Measurements from ENCODE around the gene FUT7. TPM values are rescaled to one million over a fixed set of nuclear protein-coding genes. Genes with fewer than 3 reads are reported as not detected.

Gene FUT7
- total RNA-seq, 2 experiments from 2014 or later: 2.5 to 2.6 TPM

- H3K9me3 Mint-ChIP-seq (ENCODE audit: insufficient read depth): no peaks in the 10 kb centered on the region
- no peak for DNase-seq
- peaks cover 15% of the 10 kb centered on the region for H3K4me1 Mint-ChIP-seq (ENCODE audit: low read depth)
- CTCF ChIA-PET: interaction anchor here (0.6 to 4.8 kb wide), 11 partner anchors 10 to 101 kb away, joined by 3 to 78 read pairs (median 4); partner anchors contain the start of genes FBXW5, MAN1B1 and SAPCD2
- H3K27me3 Mint-ChIP-seq (ENCODE audit: low read depth): peaks cover 26% of the 10 kb centered on the region
- peak overlapping the region; percentile 71 for H3K4me3 Mint-ChIP-seq
- peak; percentile 29 for ATAC-seq
- POLR2A ChIA-PET: interaction anchor here (0.5 to 1.4 kb wide), 3 partner anchors 11 to 148 kb away, joined by 3 to 5 read pairs (median 4); partner anchors contain the start of gene SAPCD2
- no peak overlapping the region for H3K27ac Mint-ChIP-seq
- H3K36me3 Mint-ChIP-seq (ENCODE audit: low read depth): no peaks in the 10 kb centered on the region
Observed at GRCh38 chr9:137045294-137046087, 13.6 kb upstream of the FUT7 start.

- Mint-ChIP-seq H3K4me1 (ENCODE audit: low read depth) (peaks cover 15% of the 10 kb centered on the region), H3K9me3 (ENCODE audit: insufficient read depth) (no peaks in the 10 kb centered on the region), H3K27ac (no peak overlapping the region), H3K4me3 (peak overlapping the region; percentile 71), H3K27me3 (ENCODE audit: low read depth) (peaks cover 18% of the 10 kb centered on the region), H3K36me3 (ENCODE audit: low read depth) (no peaks in the 10 kb centered on the region)
- CTCF ChIA-PET: interaction anchor here (0.8 to 2.2 kb wide), 6 partner anchors 10 to 27 kb away, joined by 3 to 13 read pairs (median 7); no protein-coding TSS in a partner anchor
- DNase-seq (no peak), ATAC-seq (no peak)
- POLR2A ChIA-PET: interaction anchor here (0.8 to 1.4 kb wide), 2 partner anchors 10 to 26 kb away, joined by 3 to 5 read pairs; partner anchors contain the start of gene SAPCD2
Observed at GRCh38 chr9:137044502-137045177, 12.8 kb upstream of the FUT7 start.

GRCh38 chr9:137044037-137044436, 12.1 kb upstream of the FUT7 start:
- ATAC-seq (no peak), DNase-seq (no peak)
- peaks cover 14% of the 10 kb centered on the region for H3K27me3 Mint-ChIP-seq (ENCODE audit: low read depth)
- CTCF ChIA-PET: interaction anchor here (1.5 to 2.2 kb wide), 4 partner anchors 9 to 24 kb away, joined by 4 to 13 read pairs (median 12); no protein-coding TSS in a partner anchor
- no peaks in the 10 kb centered on the region for H3K9me3 Mint-ChIP-seq (ENCODE audit: insufficient read depth)
- H3K4me1 Mint-ChIP-seq (ENCODE audit: low read depth): peaks cover 15% of the 10 kb centered on the region
- no peak overlapping the region for H3K4me3 Mint-ChIP-seq
- H3K27ac Mint-ChIP-seq: no peak overlapping the region
- POLR2A ChIA-PET: interaction anchor here (1.4 kb wide), 1 partner anchor 26 kb away, joined by 5 read pairs; the partner anchor contains the start of gene SAPCD2
- H3K36me3 Mint-ChIP-seq (ENCODE audit: low read depth): no peaks in the 10 kb centered on the region

- H3K36me3 Mint-ChIP-seq (ENCODE audit: low read depth): no peaks in the 10 kb centered on the region
- H3K4me3 Mint-ChIP-seq: no peak overlapping the region
- peaks cover 15% of the 10 kb centered on the region for H3K4me1 Mint-ChIP-seq (ENCODE audit: low read depth)
- no peaks in the 10 kb centered on the region for H3K9me3 Mint-ChIP-seq (ENCODE audit: insufficient read depth)
- no peak for ATAC-seq
- POLR2A ChIA-PET: no interaction called here
- CTCF ChIA-PET: interaction anchor here (0.7 to 2.2 kb wide), 2 partner anchors 13 to 25 kb away, joined by 3 to 10 read pairs; no protein-coding TSS in a partner anchor
- peaks cover 14% of the 10 kb centered on the region for H3K27me3 Mint-ChIP-seq (ENCODE audit: low read depth)
- H3K27ac Mint-ChIP-seq: no peak overlapping the region
- DNase-seq: no peak
Observed at GRCh38 chr9:137042751-137043727, 11.2 kb upstream of the FUT7 start.

GRCh38 chr9:137041124-137041523, 9.2 kb upstream of the FUT7 start:
- Mint-ChIP-seq H3K36me3 (ENCODE audit: low read depth) (no peaks in the 10 kb centered on the region), H3K27ac (no peak overlapping the region), H3K4me3 (no peak overlapping the region), H3K27me3 (ENCODE audit: low read depth) (peaks cover 7% of the 10 kb centered on the region), H3K4me1 (ENCODE audit: low read depth) (peaks cover 15% of the 10 kb centered on the region), H3K9me3 (ENCODE audit: insufficient read depth) (no peaks in the 10 kb centered on the region)
- ChIA-PET POLR2A (no interaction called here), CTCF (no interaction called here)
- no peak for ATAC-seq
- no peak for DNase-seq

GRCh38 chr9:137040568-137040967, 8.7 kb upstream of the FUT7 start:
- no peak for DNase-seq
- H3K27me3 Mint-ChIP-seq (ENCODE audit: low read depth): peaks cover 7% of the 10 kb centered on the region
- no peak overlapping the region for H3K4me3 Mint-ChIP-seq
- no peak overlapping the region for H3K27ac Mint-ChIP-seq
- peaks cover 16% of the 10 kb centered on the region for H3K4me1 Mint-ChIP-seq (ENCODE audit: low read depth)
- no peak for ATAC-seq
- no peaks in the 10 kb centered on the region for H3K36me3 Mint-ChIP-seq (ENCODE audit: low read depth)
- no peaks in the 10 kb centered on the region for H3K9me3 Mint-ChIP-seq (ENCODE audit: insufficient read depth)
- ChIA-PET CTCF (no interaction called here), POLR2A (no interaction called here)

GRCh38 chr9:137039611-137040366, 7.9 kb upstream of the FUT7 start:
- Mint-ChIP-seq H3K27me3 (ENCODE audit: low read depth) (peaks cover 2% of the 10 kb centered on the region), H3K27ac (no peak overlapping the region), H3K9me3 (ENCODE audit: insufficient read depth) (no peaks in the 10 kb centered on the region), H3K36me3 (ENCODE audit: low read depth) (no peaks in the 10 kb centered on the region), H3K4me3 (no peak overlapping the region), H3K4me1 (ENCODE audit: low read depth) (peaks cover 19% of the 10 kb centered on the region)
- ChIA-PET POLR2A (no interaction called here), CTCF (interaction anchor here (0.8 kb wide), 1 partner anchor 31 kb away, joined by 3 read pairs; the partner anchor contains the start of gene SAPCD2)
- no peak for DNase-seq
- no peak for ATAC-seq

GRCh38 chr9:137038916-137039315, 7.0 kb upstream of the FUT7 start:
- CTCF ChIA-PET: interaction anchor here (1.7 kb wide), 1 partner anchor 10 kb away, joined by 7 read pairs; no protein-coding TSS in a partner anchor
- no peaks in the 10 kb centered on the region for H3K9me3 Mint-ChIP-seq (ENCODE audit: insufficient read depth)
- POLR2A ChIA-PET: no interaction called here
- no peak overlapping the region for H3K27ac Mint-ChIP-seq
- DNase-seq (no peak), ATAC-seq (no peak)
- H3K4me3 Mint-ChIP-seq: no peak overlapping the region
- peaks cover 18% of the 10 kb centered on the region for H3K4me1 Mint-ChIP-seq (ENCODE audit: low read depth)
- no peaks in the 10 kb centered on the region for H3K36me3 Mint-ChIP-seq (ENCODE audit: low read depth)
- H3K27me3 Mint-ChIP-seq (ENCODE audit: low read depth): no peaks in the 10 kb centered on the region

GRCh38 chr9:137037483-137037882, 5.6 kb upstream of the FUT7 start:
- Mint-ChIP-seq H3K27me3 (ENCODE audit: low read depth) (no peaks in the 10 kb centered on the region), H3K4me3 (no peak overlapping the region), H3K4me1 (ENCODE audit: low read depth) (peaks cover 27% of the 10 kb centered on the region), H3K36me3 (ENCODE audit: low read depth) (no peaks in the 10 kb centered on the region), H3K9me3 (ENCODE audit: insufficient read depth) (no peaks in the 10 kb centered on the region), H3K27ac (no peak overlapping the region)
- ATAC-seq (no peak), DNase-seq (no peak)
- CTCF ChIA-PET: interaction anchor here (1.2 to 4.3 kb wide), 5 partner anchors 8 to 250 kb away, joined by 4 to 146 read pairs (median 35); partner anchors contain the start of genes C8G and NPDC1
- POLR2A ChIA-PET: no interaction called here

- Mint-ChIP-seq H3K4me1 (ENCODE audit: low read depth) (peaks cover 32% of the 10 kb centered on the region), H3K36me3 (ENCODE audit: low read depth) (no peaks in the 10 kb centered on the region), H3K27ac (no peak overlapping the region), H3K27me3 (ENCODE audit: low read depth) (no peaks in the 10 kb centered on the region), H3K4me3 (no peak overlapping the region), H3K9me3 (ENCODE audit: insufficient read depth) (no peaks in the 10 kb centered on the region)
- no peak for DNase-seq
- CTCF ChIA-PET: interaction anchor here (1.0 to 4.3 kb wide), 6 partner anchors 8 to 249 kb away, joined by 3 to 146 read pairs (median 21); partner anchors contain the start of genes C8G and NPDC1
- ATAC-seq: no peak
- POLR2A ChIA-PET: no interaction called here
Observed at GRCh38 chr9:137037035-137037434, 5.1 kb upstream of the FUT7 start.
